NCI-H187 (cell line): ENCODE results near the gene LRRC27.
"Not testable (repeated sequence)": the region's sequence is repeated elsewhere in the genome, so short reads cannot be mapped to it uniquely, and the experiment has no call there.

Experiments used
- DNase-seq, 2 experiments: peaks; one replicate each; lab custom pipeline; 2025; lab: John Stamatoyannopoulos, UW

LRRC27 gene

GRCh38 chr10:132331601-132332432 is at the start of gene LRRC27:
Gene LRRC27, plus strand, starts transcription at chr10:132332193. Its CDS starts 1,332 bp downstream, at chr10:132333525.
- peak; percentile 90 to 93 for DNase-seq

- no peak for DNase-seq
Measured at GRCh38 chr10:132282667-132283603, 49.1 kb upstream of the LRRC27 start.

- no peak for DNase-seq
Measured at GRCh38 chr10:132283604-132284382, 48.2 kb upstream of the LRRC27 start.

GRCh38 chr10:132289439-132289838 is 42.6 kb upstream of the LRRC27 start:
- DNase-seq: no peak

- no peak for DNase-seq
Measured at GRCh38 chr10:132290631-132291030, 41.4 kb upstream of the LRRC27 start.

- DNase-seq: no peak
Measured at GRCh38 chr10:132291826-132292225, 40.2 kb upstream of the LRRC27 start.

- no peak for DNase-seq
Measured at GRCh38 chr10:132292287-132293200, 39.4 kb upstream of the LRRC27 start.

- DNase-seq: no peak
Measured at GRCh38 chr10:132293201-132293812, 38.7 kb upstream of the LRRC27 start.

- no peak for DNase-seq
Measured at GRCh38 chr10:132293813-132294520, 38.0 kb upstream of the LRRC27 start.

- peak in 1 of 2 experiments; percentile 6 for DNase-seq
Measured at GRCh38 chr10:132294561-132295318, 37.3 kb upstream of the LRRC27 start.

GRCh38 chr10:132295481-132295880 is 36.5 kb upstream of the LRRC27 start:
- DNase-seq: not testable (repeated sequence)

GRCh38 chr10:132296666-132297443 is 35.1 kb upstream of the LRRC27 start:
- DNase-seq: no peak

- DNase-seq: no peak
Measured at GRCh38 chr10:132297526-132297925, 34.5 kb upstream of the LRRC27 start.

- DNase-seq: no peak
Measured at GRCh38 chr10:132298038-132298881, 33.7 kb upstream of the LRRC27 start.

- no peak for DNase-seq
Measured at GRCh38 chr10:132299371-132300336, 32.3 kb upstream of the LRRC27 start.

- no peak for DNase-seq
Measured at GRCh38 chr10:132300582-132300981, 31.4 kb upstream of the LRRC27 start.
